HG03342 (cell line): ENCODE data around the gene PROX1.
"Not testable (repeated sequence)": the region's sequence is repeated elsewhere in the genome, so short reads cannot be mapped to it uniquely, and the experiment has no call there.

ENCODE experiments used
- ATAC-seq: cut with Tn5 transposase; IDR thresholded peaks from one replicate; pipeline ENCODE4 v1.9.1; 2021; ENCODE audit warnings: mild to moderate bottlenecking, moderate library complexity; ENCODE audit not compliant: unreplicated experiment

Gene PROX1

DNA sequence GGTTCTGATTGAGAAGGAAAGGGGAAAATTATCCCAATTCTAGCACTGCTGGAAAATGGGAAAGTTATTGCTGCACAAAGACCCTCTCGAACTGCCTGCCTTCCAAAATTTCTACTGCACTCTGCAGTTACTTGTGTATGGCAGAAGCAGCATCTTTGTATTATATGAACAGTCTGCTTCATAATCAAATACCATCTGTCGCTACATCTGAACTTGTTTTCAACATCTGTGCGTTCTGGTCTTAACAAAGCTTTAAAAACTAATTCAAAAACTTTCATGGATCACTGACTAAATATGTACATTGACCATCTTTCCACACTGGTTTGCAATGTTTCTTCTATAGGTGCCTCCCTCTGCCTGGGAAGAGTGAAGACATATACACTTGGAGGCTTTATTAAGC is 79.2 kb downstream of the PROX1 start:
- ATAC-seq: no peak

DNA sequence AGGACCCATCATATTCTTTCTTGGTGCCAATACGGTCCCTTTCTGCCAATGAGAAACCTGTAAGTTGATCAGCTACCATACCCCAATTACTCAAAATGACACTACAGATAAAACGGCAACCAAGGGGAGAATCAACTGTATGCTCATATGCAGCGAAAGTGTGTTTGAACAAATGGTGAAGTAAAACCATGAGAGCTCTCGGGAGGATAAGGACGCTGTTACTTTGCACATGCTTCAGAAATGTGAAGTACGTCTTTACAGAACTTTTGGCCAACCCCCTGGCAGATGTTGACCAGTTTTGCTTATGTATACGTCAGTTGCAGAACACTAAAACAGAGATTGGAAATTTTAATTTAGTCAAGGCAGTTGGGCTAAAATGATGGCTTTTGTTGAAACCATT is 79.6 kb downstream of the PROX1 start:
- ATAC-seq: no peak

GRCh38 chr1:214067853-214068703 is 80.3 kb downstream of the PROX1 start:
- ATAC-seq: no peak

- ATAC-seq: no peak
Observed at GRCh38 chr1:214068979-214069378, 81.2 kb downstream of the PROX1 start.

GRCh38 chr1:214071469-214071868 is 83.7 kb downstream of the PROX1 start:
- no peak for ATAC-seq

- no peak for ATAC-seq
Observed at GRCh38 chr1:214072426-214073157, 84.8 kb downstream of the PROX1 start.

DNA sequence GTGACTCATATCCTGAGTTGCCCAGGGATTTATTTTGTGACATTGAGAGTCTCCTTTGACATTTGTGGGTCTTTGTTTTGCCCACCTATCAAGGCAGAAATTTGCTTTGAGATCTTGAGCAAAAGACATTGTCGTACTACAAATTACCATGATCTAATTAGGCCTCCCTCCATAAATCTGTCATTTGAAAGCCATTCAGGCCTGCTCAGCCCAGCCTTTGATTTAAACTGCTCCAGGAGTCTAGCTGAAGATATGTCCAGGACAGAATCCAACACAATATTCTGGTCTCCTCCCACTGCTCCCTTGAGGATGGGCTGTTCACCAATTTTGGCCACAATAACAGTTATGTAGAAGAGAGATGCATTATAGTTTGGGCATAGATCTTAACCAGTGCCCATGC is 86.7 kb downstream of the PROX1 start:
- no peak for ATAC-seq

DNA sequence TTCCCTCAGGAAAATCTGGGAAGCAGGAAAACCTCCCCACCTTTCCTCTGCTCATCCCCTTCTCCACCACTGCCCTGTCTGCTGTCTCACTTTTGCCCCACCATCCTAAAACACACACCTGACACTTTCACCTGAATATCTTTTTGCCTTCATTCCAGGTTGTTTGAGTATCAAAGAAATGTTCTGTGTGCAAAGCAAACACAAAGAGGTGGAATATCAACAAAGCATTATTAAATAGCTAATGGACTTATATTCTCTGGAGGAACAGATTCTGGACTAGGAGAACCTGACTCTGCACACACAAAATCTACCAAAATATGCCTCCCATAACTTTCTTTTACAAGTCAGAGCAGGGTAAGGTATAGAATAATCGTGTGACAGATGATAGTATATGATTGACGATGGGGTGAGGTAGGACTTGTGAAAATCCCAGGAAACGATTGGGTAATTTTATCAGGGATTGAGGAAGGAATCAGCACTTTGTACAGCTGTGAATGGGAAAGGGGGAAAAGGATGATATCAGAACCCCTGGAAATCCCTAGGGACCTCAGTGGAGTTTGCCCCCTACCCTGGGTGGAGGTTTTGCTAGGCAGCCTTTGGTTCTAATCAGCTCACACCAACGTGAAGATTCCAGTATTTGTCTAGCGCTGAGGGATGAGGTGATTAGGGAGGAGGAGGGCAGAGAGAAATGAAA is 87.7 kb downstream of the PROX1 start:
- no peak for ATAC-seq

DNA sequence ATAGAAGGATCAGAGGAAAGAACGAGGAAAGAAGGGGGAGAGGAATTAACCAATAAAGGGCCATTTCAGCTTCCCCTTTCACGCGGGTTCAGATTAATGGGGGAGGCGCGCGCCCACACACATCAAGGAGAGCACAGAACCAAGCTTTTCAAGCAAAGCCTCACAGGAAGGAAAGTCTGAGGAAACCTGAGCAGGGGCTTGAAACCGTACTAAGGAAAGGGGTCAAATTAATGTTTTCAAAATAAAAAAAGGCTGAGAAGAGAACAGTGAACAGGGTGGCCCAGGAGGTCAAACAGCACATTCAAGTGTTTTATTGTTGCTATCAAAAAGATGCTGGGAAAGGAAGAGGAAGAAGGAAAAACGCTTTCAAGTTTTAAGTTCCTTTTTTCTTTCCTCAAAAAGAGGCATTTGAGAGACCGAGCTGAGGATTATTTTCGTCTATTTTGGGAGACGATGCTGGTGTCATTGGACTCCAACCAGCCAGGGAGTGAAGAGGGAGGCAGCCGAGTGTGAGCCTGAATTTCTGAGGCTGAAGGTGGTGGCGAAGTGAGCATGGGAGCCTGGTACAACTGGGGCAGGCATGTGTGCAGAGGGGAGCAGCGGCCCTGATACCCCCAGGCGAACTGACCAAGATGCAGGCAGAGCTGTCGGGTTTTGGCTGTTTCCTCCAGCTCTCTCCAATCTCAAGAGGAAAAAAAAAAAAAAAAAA is 88.4 kb downstream of the PROX1 start:
- ATAC-seq: no peak

- no peak for ATAC-seq
Observed at GRCh38 chr1:214076708-214077065, 88.9 kb downstream of the PROX1 start.

GRCh38 chr1:214078950-214079349 is 91.2 kb downstream of the PROX1 start:
- no peak for ATAC-seq

DNA sequence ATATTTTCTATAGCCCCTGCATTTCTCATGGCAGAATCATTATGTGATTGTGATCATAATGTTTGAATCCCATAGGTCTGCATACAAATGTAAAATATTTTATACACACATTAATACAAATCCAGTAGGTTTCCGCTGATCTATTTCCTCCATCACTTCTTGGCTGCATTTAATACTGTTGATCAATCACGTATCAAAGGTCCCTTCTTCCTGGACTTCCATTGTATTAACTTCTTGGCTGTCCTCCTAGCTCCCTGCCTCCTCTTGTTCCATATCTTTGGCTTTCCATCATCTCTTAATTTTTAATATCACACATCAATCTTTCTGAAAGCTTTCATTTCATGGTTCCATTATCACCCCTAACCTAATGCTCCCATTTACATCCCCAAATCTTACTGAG is 97.6 kb downstream of the PROX1 start:
- ATAC-seq: no peak

GRCh38 chr1:214086945-214087344 is 99.2 kb downstream of the PROX1 start:
- ATAC-seq: no peak

- ATAC-seq: not testable (repeated sequence)
Observed at GRCh38 chr1:214089003-214089402, 101.2 kb downstream of the PROX1 start.
